Endometrium (tissue), 2 donors: Measurements from ENCODE around the gene SRRT.
A peak's percentile ranks its signal among the peaks of the same experiment; 100 is the strongest.
"Not testable (repeated sequence)": the region's sequence is repeated elsewhere in the genome, so short reads cannot be mapped to it uniquely, and the experiment has no call there.

Source experiments
- FAIRE-seq: peaks from 2 replicates; lab custom pipeline; 2012; peaks lifted over from hg19 to GRCh38; lab: Jason Lieb, UNC
- donor health status: control.
- donor health status: control.

SRRT gene

GRCh38 chr7:100874577-100875355 is at the start of gene SRRT:
Gene SRRT, plus strand, starts transcription at chr7:100875103. Its CDS starts 488 bp downstream, at chr7:100875591.
- FAIRE-seq = peak; percentile 94

- no peak for FAIRE-seq
Observed at GRCh38 chr7:100825215-100825671, 49.7 kb upstream of the SRRT start.

GRCh38 chr7:100825751-100826513 is 49.0 kb upstream of the SRRT start:
- FAIRE-seq = no peak

- FAIRE-seq = no peak
Observed at GRCh38 chr7:100826514-100827329, 48.2 kb upstream of the SRRT start.

GRCh38 chr7:100827330-100828226 is 47.3 kb upstream of the SRRT start, which contains the start of gene EPHB4:
Gene EPHB4, minus strand, starts transcription at chr7:100827523. Its CDS starts 493 bp downstream, at chr7:100827030.
- no peak for FAIRE-seq

GRCh38 chr7:100829150-100829716 is 45.7 kb upstream of the SRRT start:
- no peak for FAIRE-seq

GRCh38 chr7:100830396-100830795 is 44.5 kb upstream of the SRRT start:
- FAIRE-seq = no peak

GRCh38 chr7:100832281-100832633 is 42.6 kb upstream of the SRRT start:
- FAIRE-seq = no peak

GRCh38 chr7:100835903-100836811 is 38.7 kb upstream of the SRRT start:
- FAIRE-seq = no peak

- no peak for FAIRE-seq
Observed at GRCh38 chr7:100836812-100837098, 38.1 kb upstream of the SRRT start.

- peak; percentile 96 for FAIRE-seq
Observed at GRCh38 chr7:100837099-100837836, 37.6 kb upstream of the SRRT start.

GRCh38 chr7:100839361-100839760 is 35.5 kb upstream of the SRRT start:
- FAIRE-seq = no peak

- FAIRE-seq = no peak
Observed at GRCh38 chr7:100840470-100841100, 34.3 kb upstream of the SRRT start.

- FAIRE-seq = no peak
Observed at GRCh38 chr7:100847360-100847759, 27.5 kb upstream of the SRRT start.

- FAIRE-seq = peak; percentile 33
Observed at GRCh38 chr7:100852048-100852872, 22.6 kb upstream of the SRRT start, which contains the start of gene SLC12A9. Gene SLC12A9, plus strand, starts transcription at chr7:100852713. Its CDS starts 1,485 bp downstream, at chr7:100854198.

GRCh38 chr7:100854146-100854895 is 20.6 kb upstream of the SRRT start:
- no peak for FAIRE-seq

- not testable (repeated sequence) for FAIRE-seq
Observed at GRCh38 chr7:100854899-100855298, 20.0 kb upstream of the SRRT start.
